ENCODE measurements around the gene INF2. TPM values are rescaled to one million over a fixed set of nuclear protein-coding genes. Genes with fewer than 3 reads are reported as not detected.

The INF2 gene
- total and polyA plus RNA-seq, 2 experiments from 2014 or later: 36.7 to 75.5 TPM

DNA sequence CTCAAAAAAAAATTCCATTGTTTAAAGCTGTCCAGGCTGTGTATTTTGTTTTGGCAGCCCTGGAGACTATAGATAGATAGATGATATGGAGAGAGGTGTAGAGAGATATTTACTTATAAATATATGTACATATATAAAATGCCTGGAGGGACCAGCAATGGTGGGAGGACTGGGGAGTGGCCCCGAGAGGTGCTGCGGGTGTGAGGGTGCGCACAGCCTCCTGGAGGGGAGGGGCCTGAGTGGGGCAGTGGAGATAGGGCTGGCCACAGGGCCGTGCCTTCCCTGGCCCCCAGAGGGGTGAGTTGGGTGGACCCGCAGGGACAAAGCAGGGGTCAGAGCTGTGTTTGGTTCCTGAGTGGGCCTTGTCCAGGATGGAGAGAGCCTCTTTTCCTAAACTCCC is 41.1 kb downstream of the INF2 start:
- Histone ChIP-seq H3K27ac (ENCODE audit: low read depth) (no peak overlapping the region), H3K4me1 (ENCODE audit: insufficient read depth) (no peaks in the 10 kb centered on the region), H3K36me3 (ENCODE audit: insufficient read depth) (no peaks in the 10 kb centered on the region), H4K20me1 (replicated peaks; ENCODE audit: insufficient read depth) (no peaks in the 10 kb centered on the region), H3F3A (replicated peaks; ENCODE audit: low read depth) (no peaks in the 10 kb centered on the region; the same call in 1 of the 2 replicates), H3K27me3 (ENCODE audit: insufficient read depth) (no peaks in the 10 kb centered on the region), H3K4me3 (no peak overlapping the region), H3K79me2 (replicated peaks; ENCODE audit: insufficient read depth) (no peaks in the 10 kb centered on the region), H3K9me2 (ENCODE audit: insufficient read depth) (no peaks in the 10 kb centered on the region), H2AFZ (no peak overlapping the region), H3K4me2 (no peak overlapping the region)
- TF ChIP-seq ETS1 (IDR thresholded peaks at IDR 0.05): no peak
- TF ChIP-seq EZH2phosphoT487 (IDR thresholded peaks at IDR 0.05; ENCODE audit: unreplicated experiment): no peak
- no peak for TF ChIP-seq CTCF (conservative IDR thresholded peaks at IDR 0.05; ENCODE audit: low read depth in 2 of 2)
- TF ChIP-seq ZNF114 (CRISPR knock-in tag; IDR thresholded peaks at IDR 0.05): no peak
- no peak for TF ChIP-seq POLR2AphosphoS5 (IDR thresholded peaks at IDR 0.05; ENCODE audit: low read depth)
- TF ChIP-seq EZH2 (IDR thresholded peaks at IDR 0.05; ENCODE audit: low read depth, unreplicated experiment): no peak
- TF ChIP-seq REST (IDR thresholded peaks at IDR 0.05; ENCODE audit: unreplicated experiment): no peak
- no peak for TF ChIP-seq STAT1 (IDR thresholded peaks at IDR 0.05; ENCODE audit: unreplicated experiment)
- TF ChIP-seq, protein P1, sequence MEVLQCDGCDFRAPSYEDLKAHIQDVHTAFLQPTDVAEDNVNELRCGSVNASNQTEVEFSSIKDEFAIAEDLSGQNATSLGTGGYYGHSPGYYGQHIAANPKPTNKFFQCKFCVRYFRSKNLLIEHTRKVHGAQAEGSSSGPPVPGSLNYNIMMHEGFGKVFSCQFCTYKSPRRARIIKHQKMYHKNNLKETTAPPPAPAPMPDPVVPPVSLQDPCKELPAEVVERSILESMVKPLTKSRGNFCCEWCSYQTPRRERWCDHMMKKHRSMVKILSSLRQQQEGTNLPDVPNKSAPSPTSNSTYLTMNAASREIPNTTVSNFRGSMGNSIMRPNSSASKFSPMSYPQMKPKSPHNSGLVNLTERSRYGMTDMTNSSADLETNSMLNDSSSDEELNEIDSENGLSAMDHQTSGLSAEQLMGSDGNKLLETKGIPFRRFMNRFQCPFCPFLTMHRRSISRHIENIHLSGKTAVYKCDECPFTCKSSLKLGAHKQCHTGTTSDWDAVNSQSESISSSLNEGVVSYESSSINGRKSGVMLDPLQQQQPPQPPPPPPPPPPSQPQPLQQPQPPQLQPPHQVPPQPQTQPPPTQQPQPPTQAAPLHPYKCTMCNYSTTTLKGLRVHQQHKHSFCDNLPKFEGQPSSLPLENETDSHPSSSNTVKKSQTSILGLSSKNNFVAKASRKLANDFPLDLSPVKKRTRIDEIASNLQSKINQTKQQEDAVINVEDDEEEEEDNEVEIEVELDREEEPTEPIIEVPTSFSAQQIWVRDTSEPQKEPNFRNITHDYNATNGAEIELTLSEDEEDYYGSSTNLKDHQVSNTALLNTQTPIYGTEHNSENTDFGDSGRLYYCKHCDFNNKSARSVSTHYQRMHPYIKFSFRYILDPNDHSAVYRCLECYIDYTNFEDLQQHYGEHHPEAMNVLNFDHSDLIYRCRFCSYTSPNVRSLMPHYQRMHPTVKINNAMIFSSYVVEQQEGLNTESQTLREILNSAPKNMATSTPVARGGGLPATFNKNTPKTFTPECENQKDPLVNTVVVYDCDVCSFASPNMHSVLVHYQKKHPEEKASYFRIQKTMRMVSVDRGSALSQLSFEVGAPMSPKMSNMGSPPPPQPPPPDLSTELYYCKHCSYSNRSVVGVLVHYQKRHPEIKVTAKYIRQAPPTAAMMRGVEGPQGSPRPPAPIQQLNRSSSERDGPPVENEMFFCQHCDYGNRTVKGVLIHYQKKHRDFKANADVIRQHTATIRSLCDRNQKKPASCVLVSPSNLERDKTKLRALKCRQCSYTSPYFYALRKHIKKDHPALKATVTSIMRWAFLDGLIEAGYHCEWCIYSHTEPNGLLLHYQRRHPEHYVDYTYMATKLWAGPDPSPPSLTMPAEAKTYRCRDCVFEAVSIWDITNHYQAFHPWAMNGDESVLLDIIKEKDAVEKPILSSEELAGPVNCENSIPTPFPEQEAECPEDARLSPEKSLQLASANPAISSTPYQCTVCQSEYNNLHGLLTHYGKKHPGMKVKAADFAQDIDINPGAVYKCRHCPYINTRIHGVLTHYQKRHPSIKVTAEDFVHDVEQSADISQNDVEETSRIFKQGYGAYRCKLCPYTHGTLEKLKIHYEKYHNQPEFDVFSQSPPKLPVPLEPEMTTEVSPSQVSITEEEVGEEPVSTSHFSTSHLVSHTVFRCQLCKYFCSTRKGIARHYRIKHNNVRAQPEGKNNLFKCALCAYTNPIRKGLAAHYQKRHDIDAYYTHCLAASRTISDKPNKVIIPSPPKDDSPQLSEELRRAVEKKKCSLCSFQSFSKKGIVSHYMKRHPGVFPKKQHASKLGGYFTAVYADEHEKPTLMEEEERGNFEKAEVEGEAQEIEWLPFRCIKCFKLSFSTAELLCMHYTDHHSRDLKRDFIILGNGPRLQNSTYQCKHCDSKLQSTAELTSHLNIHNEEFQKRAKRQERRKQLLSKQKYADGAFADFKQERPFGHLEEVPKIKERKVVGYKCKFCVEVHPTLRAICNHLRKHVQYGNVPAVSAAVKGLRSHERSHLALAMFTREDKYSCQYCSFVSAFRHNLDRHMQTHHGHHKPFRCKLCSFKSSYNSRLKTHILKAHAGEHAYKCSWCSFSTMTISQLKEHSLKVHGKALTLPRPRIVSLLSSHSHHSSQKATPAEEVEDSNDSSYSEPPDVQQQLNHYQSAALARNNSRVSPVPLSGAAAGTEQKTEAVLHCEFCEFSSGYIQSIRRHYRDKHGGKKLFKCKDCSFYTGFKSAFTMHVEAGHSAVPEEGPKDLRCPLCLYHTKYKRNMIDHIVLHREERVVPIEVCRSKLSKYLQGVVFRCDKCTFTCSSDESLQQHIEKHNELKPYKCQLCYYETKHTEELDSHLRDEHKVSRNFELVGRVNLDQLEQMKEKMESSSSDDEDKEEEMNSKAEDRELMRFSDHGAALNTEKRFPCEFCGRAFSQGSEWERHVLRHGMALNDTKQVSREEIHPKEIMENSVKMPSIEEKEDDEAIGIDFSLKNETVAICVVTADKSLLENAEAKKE (CRISPR knock-in tag; IDR thresholded peaks at IDR 0.05): no peak
- no peak for ATAC-seq
- H3K4me1 Mint-ChIP-seq: no peaks in the 10 kb centered on the region; the same call in 2 of the 3 replicates
- H3K27ac Mint-ChIP-seq: no peak overlapping the region
- H3K27me3 Mint-ChIP-seq (ENCODE audit: insufficient read depth, low read depth, poor library complexity): peaks cover 9% of the 10 kb centered on the region
- no peak for DNase-seq (ENCODE audit: low spot score)
- no peak overlapping the region for H3K4me3 Mint-ChIP-seq
- no peaks in the 10 kb centered on the region; the same call in 2 of the 3 replicates for H3K36me3 Mint-ChIP-seq (ENCODE audit: low read depth)
- H3K9me3 Mint-ChIP-seq: peaks cover 4% of the 10 kb centered on the region; the same call in 2 of the 3 replicates
